IMR-90 (cell line): ENCODE measurements around the gene POLA2. TPM values are rescaled to one million over a fixed set of nuclear protein-coding genes. Genes with fewer than 3 reads are reported as not detected.
"Not testable (repeated sequence)": the region's sequence is repeated elsewhere in the genome, so short reads cannot be mapped to it uniquely, and the experiment has no call there.

Experiments
- ATAC-seq: fragments of 200-7000 bp; cut with Tn5 transposase; 2 replicates; pipeline ENCODE4 v1.9.1; 2020; ENCODE audit warnings: low read depth, mild to moderate bottlenecking, moderate library complexity
- BruUV-seq: library from RNA; stranded (reverse); fragments of 400-500 nt; replicated peaks from 2 replicates; lab custom pipeline; 2021; lab: Mats Ljungman, UMichigan
- CTCF ChIA-PET: fragments of 300-600 bp; formaldehyde crosslinking; extraction: SDS; loops from one replicate; lab custom pipeline; 2021; ENCODE audit warnings: antibody characterized with exemption; lab: Yijun Ruan, JAX
- POLR2A ChIA-PET: fragments of 300-600 bp; sonication (Branson Sonifier 250); formaldehyde crosslinking; loops from one replicate; lab custom pipeline; 2022; ENCODE audit warnings: antibody characterized with exemption; ENCODE audit not compliant: unreplicated experiment; lab: Charles Lee
- DNase-seq: peaks from one replicate; pipeline ENCODE4 v3.0.0; 2013
- H2AFZ ChIP-seq: replicated peaks from 2 replicates; pipeline ENCODE3; 2013; ENCODE audit warnings: low read length, mild to moderate bottlenecking; ENCODE audit not compliant: poor library complexity
- H2AK5ac ChIP-seq: 2 replicates; pipeline ENCODE4 v1.6.1; 2013; ENCODE audit warnings: low read depth, low read length, inconsistent platforms
- H2AK9ac ChIP-seq: replicated peaks from 2 replicates; pipeline ENCODE3; 2013; ENCODE audit warnings: mild to moderate bottlenecking, low read depth, low read length, moderate library complexity; ENCODE audit not compliant: poor library complexity
- H2BK120ac ChIP-seq: 2 replicates; pipeline ENCODE4 v1.6.1; 2013; ENCODE audit warnings: low read depth, low read length, inconsistent platforms
- H2BK15ac ChIP-seq: 3 replicates; pipeline ENCODE4 v1.6.1; 2013; ENCODE audit warnings: low read depth, low read length, inconsistent platforms
- H2BK20ac ChIP-seq: 2 replicates; pipeline ENCODE4 v1.6.1; 2013; ENCODE audit warnings: low read depth, mild to moderate bottlenecking, inconsistent platforms, low read length, moderate library complexity
- H2BK5ac ChIP-seq: 2 replicates; pipeline ENCODE4 v1.6.1; 2013; ENCODE audit warnings: mild to moderate bottlenecking, low read depth, low read length, inconsistent platforms; ENCODE audit not compliant: poor library complexity, severe bottlenecking
- H3K14ac ChIP-seq: replicated peaks from 2 replicates; pipeline ENCODE4 v1.6.1; 2013; ENCODE audit warnings: low read depth, low read length, inconsistent platforms
- H3K18ac ChIP-seq: 2 replicates; pipeline ENCODE4 v1.6.1; 2013; ENCODE audit warnings: low read depth, low read length, control low read depth
- H3K23ac ChIP-seq: 2 replicates; pipeline ENCODE4 v1.6.1; 2013; ENCODE audit warnings: low read depth, low read length, inconsistent platforms
- H3K27ac ChIP-seq: 2 replicates; pipeline ENCODE4 v1.5.1; 2013; ENCODE audit warnings: mild to moderate bottlenecking, control low read depth, low read length; ENCODE audit not compliant: insufficient read depth
- H3K27me3 ChIP-seq: 2 replicates; pipeline ENCODE4 v1.6.1; 2013; ENCODE audit warnings: low read length; ENCODE audit not compliant: control insufficient read depth, insufficient read depth
- H3K36me3 ChIP-seq: 2 replicates; pipeline ENCODE4 v1.6.1; 2013; ENCODE audit warnings: low read length, mixed read lengths; ENCODE audit not compliant: control insufficient read depth, insufficient read depth
- H3K4ac ChIP-seq: 2 replicates; pipeline ENCODE4 v1.6.1; 2013; ENCODE audit warnings: low read depth, low read length, inconsistent platforms
- H3K4me1 ChIP-seq: 2 replicates; pipeline ENCODE4 v1.6.1; 2013; ENCODE audit warnings: low read length, mixed read lengths; ENCODE audit not compliant: control insufficient read depth, insufficient read depth
- H3K4me2 ChIP-seq: 2 replicates; pipeline ENCODE4 v1.6.1; 2013; ENCODE audit warnings: low read depth, mild to moderate bottlenecking, control low read depth, low read length, moderate library complexity
- H3K4me3 ChIP-seq: 2 replicates; pipeline ENCODE4 v1.5.1; 2013; ENCODE audit warnings: low read depth, mild to moderate bottlenecking, control low read depth, low read length, moderate library complexity; ENCODE audit not compliant: insufficient read depth
- H3K56ac ChIP-seq: 2 replicates; pipeline ENCODE4 v1.6.1; 2013; ENCODE audit warnings: low read length, inconsistent platforms; ENCODE audit not compliant: insufficient read depth; ENCODE audit errors: extremely low read depth
- H3K79me1 ChIP-seq, 2 experiments: 2 replicates each; pipeline ENCODE4 v1.6.1; 2013; ENCODE audit warnings: low read length in 2 of 2, inconsistent platforms in 1 of 2, low read depth in 1 of 2
- H3K9ac ChIP-seq: 2 replicates; pipeline ENCODE4 v1.6.1; 2013; ENCODE audit warnings: low read depth, low read length, control low read depth
- H3K9me1 ChIP-seq: 2 replicates; pipeline ENCODE4 v1.6.1; 2013; ENCODE audit warnings: low read length, inconsistent platforms; ENCODE audit not compliant: insufficient read depth
- H3K9me3 ChIP-seq: 2 replicates; pipeline ENCODE4 v1.6.1; 2013; ENCODE audit warnings: low read length; ENCODE audit not compliant: control insufficient read depth, insufficient read depth
- H4K20me1 ChIP-seq: 2 replicates; pipeline ENCODE4 v1.6.1; 2013; ENCODE audit warnings: low read length, inconsistent platforms; ENCODE audit not compliant: insufficient read depth
- H4K5ac ChIP-seq: 2 replicates; pipeline ENCODE4 v1.6.1; 2013; ENCODE audit warnings: mild to moderate bottlenecking, low read depth, low read length, control low read depth
- H4K8ac ChIP-seq, 2 experiments: 2 replicates each; pipeline ENCODE4 v1.6.1; 2013; ENCODE audit warnings: low read depth in 2 of 2, low read length in 2 of 2, control low read depth in 1 of 2, inconsistent platforms in 1 of 2
- H4K91ac ChIP-seq: 2 replicates; pipeline ENCODE4 v1.6.1; 2013; ENCODE audit warnings: low read depth, low read length, inconsistent platforms; ENCODE audit not compliant: insufficient read depth
- CHD1 ChIP-seq: IDR thresholded peaks from 2 replicates; pipeline ENCODE4 v1.6.1; 2012; ENCODE audit warnings: low read depth, low read length, improper control_type of control experiment
- WGBS, 2 experiments: methylation state at CpG; one replicate each; pipeline versions ENCODE4 v1.1.5 to v1.1.7; 2013; ENCODE audit warnings: missing lambda C conversion rate in 2 of 2; ENCODE audit not compliant: insufficient read length in 1 of 2; ENCODE audit errors: extremely low coverage in 2 of 2; 5-methylcytosine and 5-hydroxymethylcytosine counted together
- dilution Hi-C: fragments of 300-500 bp; cut with HindIII; formaldehyde crosslinking; loops from one replicate; pipeline ENCODE4 v1.14.3; 2018; ENCODE audit warnings: low sequenced_read_pairs; ENCODE audit not compliant: unreplicated experiment
- in situ Hi-C: fragments of 300-500 bp; cut with MboI; formaldehyde crosslinking; loops from 3 replicates; pipeline ENCODE4 v1.14.3; 2019; ENCODE audit warnings: low sequenced_read_pairs, inconsistent platforms, mixed read lengths
- intact Hi-C: fragments of 100-400 bp; cut with micrococcal nuclease; formaldehyde crosslinking; loops from 2 replicates; pipeline ENCODE4 v1.10.0; 2022
- polyA plus RNA-seq, 3 experiments: library from polyadenylated mRNA; depleted of rRNA; stranded (reverse); fragments of >200 nt; gene quantifications; 2 replicates each; pipeline ENCODE4 v1.2.3, GENCODE V29; 2012; ENCODE audit warnings: low replicate concordance in 1 of 3
- total RNA-seq: library from RNA; depleted of rRNA; stranded (reverse); fragments of >200 nt; gene quantifications from 2 replicates; pipeline ENCODE4 v1.2.3, GENCODE V29; 2012

The POLA2 gene
- total and polyA plus RNA-seq, 2 of the 4 experiments (the other 2 are of a cell fraction), result 14.2 to 17.3 TPM

GRCh38 chr11:65236194-65237059 is 25.3 kb upstream of the POLA2 start:
- H2AK5ac ChIP-seq, result no peak overlapping the region
- no peak overlapping the region for H3K56ac ChIP-seq
- no peak overlapping the region for H2AK9ac ChIP-seq
- no peak overlapping the region for H2BK20ac ChIP-seq
- no peak overlapping the region for H3K9ac ChIP-seq
- no peak overlapping the region for H2AFZ ChIP-seq
- no peak overlapping the region for H3K18ac ChIP-seq
- ATAC-seq (no peak), DNase-seq (no peak)
- H3K14ac ChIP-seq, result no peak overlapping the region
- TF ChIP-seq CHD1, result no peak
- H2BK120ac ChIP-seq, result no peak overlapping the region
- peaks cover 2% of the 10 kb centered on the region; the same call in 1 of the 2 replicates for H3K27me3 ChIP-seq
- H3K4me3 ChIP-seq, result no peak overlapping the region
- no peak overlapping the region for H4K91ac ChIP-seq
- BruUV-seq, result no TSS peak
- in situ Hi-C loops (no loop called here), dilution Hi-C loops (no loop called here), intact Hi-C loops (no loop called here)
- no peak overlapping the region for H3K4ac ChIP-seq
- POLR2A ChIA-PET, result no interaction called here
- H3K9me3 ChIP-seq, result no peaks in the 10 kb centered on the region
- no peaks in the 10 kb centered on the region; the same call in 1 of the 2 replicates for H3K4me1 ChIP-seq
- no peak overlapping the region for H2BK15ac ChIP-seq
- H3K36me3 ChIP-seq, result no peaks in the 10 kb centered on the region
- no peak overlapping the region for H2BK5ac ChIP-seq
- H3K9me1 ChIP-seq, result no peaks in the 10 kb centered on the region; the same call in 1 of the 2 replicates
- 89% methylated on average over 3 of the region's 23 CpGs; no CpG with 5 or more reads in 1 of the 2 experiments for WGBS, 2 experiments
- no peak overlapping the region for H3K23ac ChIP-seq
- H3K4me2 ChIP-seq, result no peak overlapping the region
- H4K20me1 ChIP-seq, result no peaks in the 10 kb centered on the region
- no peak overlapping the region for H4K8ac ChIP-seq
- no peak overlapping the region for H3K27ac ChIP-seq
- CTCF ChIA-PET, result interaction anchor here (2.0 kb wide), 1 partner anchor 11 kb away, joined by 7 read pairs; no protein-coding TSS in a partner anchor
- H3K79me1 ChIP-seq, result no peaks in the 10 kb centered on the region
- no peak overlapping the region for H4K5ac ChIP-seq

- not testable (repeated sequence) for H3K4ac ChIP-seq, BruUV-seq
Measured at GRCh38 chr11:65238302-65238701, 23.5 kb upstream of the POLA2 start.

More at GRCh38 chr11:65238302-65238701, 23.5 kb upstream of the POLA2 start:
- H3K4me2 ChIP-seq, H2AFZ ChIP-seq, H3K56ac ChIP-seq, dilution Hi-C loops, H3K14ac ChIP-seq, H2BK5ac ChIP-seq, H2BK15ac ChIP-seq, H3K4me3 ChIP-seq, H3K79me1 ChIP-seq, DNase-seq, H4K5ac ChIP-seq, H4K20me1 ChIP-seq, H4K8ac ChIP-seq, H3K23ac ChIP-seq, intact Hi-C loops, H2AK5ac ChIP-seq, CTCF ChIA-PET, H3K9me3 ChIP-seq, H3K4me1 ChIP-seq, H3K36me3 ChIP-seq, H2AK9ac ChIP-seq, H4K91ac ChIP-seq, in situ Hi-C loops, H2BK20ac ChIP-seq, H3K18ac ChIP-seq, H3K9me1 ChIP-seq, ATAC-seq, H2BK120ac ChIP-seq, H3K27me3 ChIP-seq, POLR2A ChIA-PET, H3K9ac ChIP-seq, H3K27ac ChIP-seq: not testable (repeated sequence)
- no CpG with 5 or more reads among the region's 6 CpGs for WGBS, 2 experiments
